Measurements from ENCODE around the gene ADAMTS7.

ADAMTS7 gene

GRCh38 chr15:78712797-78713515 lies 98.3 kb downstream of the ADAMTS7 start:
- no peak overlapping the region for H3K27ac ChIP-seq (ENCODE audit: low read length)
- H4K20me1 ChIP-seq (ENCODE audit: insufficient read depth, low read length) = no peaks in the 10 kb centered on the region
- H3K4me3 ChIP-seq (ENCODE audit: low read depth in 1 of 2, low read length in 2 of 2) = no peak overlapping the region
- ATAC-seq (ENCODE audit: insufficient read depth, low read depth) (no peak), DNase-seq (peak; percentile 21)
- H3K36me3 ChIP-seq (ENCODE audit: insufficient read depth, low read length) = no peaks in the 10 kb centered on the region
- no peak overlapping the region for H3K9ac ChIP-seq (ENCODE audit: low read depth, low read length)
- H3K4me1 ChIP-seq (ENCODE audit: insufficient read depth, low read length) = peaks cover 7% of the 10 kb centered on the region; the same call in 1 of the 2 replicates
- H3K9me3 ChIP-seq (ENCODE audit: insufficient read depth, low read length, severe bottlenecking) = peaks cover 2% of the 10 kb centered on the region
- TF ChIP-seq CTCF (IDR thresholded peaks at IDR 0.05; ENCODE audit: borderline replicate concordance, extremely low read depth, low read length, poor library complexity, severe bottlenecking) (no peak), EZH2 (IDR thresholded peaks at IDR 0.05; ENCODE audit: borderline replicate concordance, low read depth, low read length, severe bottlenecking) (no peak)
- no peaks in the 10 kb centered on the region for H3K27me3 ChIP-seq (ENCODE audit: insufficient read depth, low read length, poor library complexity)
- no peak overlapping the region for H3K4me2 ChIP-seq (ENCODE audit: insufficient read depth, low read length)
- H2AFZ ChIP-seq (ENCODE audit: low read depth, low read length) = no peak overlapping the region
- H3K79me2 ChIP-seq (ENCODE audit: insufficient read depth, low read length) = no peaks in the 10 kb centered on the region

GRCh38 chr15:78711638-78712037 lies 99.6 kb downstream of the ADAMTS7 start:
- Histone ChIP-seq H3K27ac (ENCODE audit: low read length) (no peak overlapping the region), H3K4me3 (ENCODE audit: low read depth in 1 of 2, low read length in 2 of 2) (no peak overlapping the region), H3K9ac (ENCODE audit: low read depth, low read length) (no peak overlapping the region), H3K27me3 (ENCODE audit: insufficient read depth, low read length, poor library complexity) (no peaks in the 10 kb centered on the region), H3K79me2 (ENCODE audit: insufficient read depth, low read length) (no peaks in the 10 kb centered on the region), H3K4me2 (ENCODE audit: insufficient read depth, low read length) (no peak overlapping the region), H3K9me3 (ENCODE audit: insufficient read depth, low read length, severe bottlenecking) (peaks cover 2% of the 10 kb centered on the region), H3K4me1 (ENCODE audit: insufficient read depth, low read length) (peaks cover 7% of the 10 kb centered on the region; the same call in 1 of the 2 replicates), H4K20me1 (ENCODE audit: insufficient read depth, low read length) (no peaks in the 10 kb centered on the region), H2AFZ (ENCODE audit: low read depth, low read length) (no peak overlapping the region), H3K36me3 (ENCODE audit: insufficient read depth, low read length) (no peaks in the 10 kb centered on the region)
- DNase-seq (no peak), ATAC-seq (ENCODE audit: insufficient read depth, low read depth) (no peak)
- TF ChIP-seq CTCF (IDR thresholded peaks at IDR 0.05; ENCODE audit: borderline replicate concordance, extremely low read depth, low read length, poor library complexity, severe bottlenecking) (no peak), EZH2 (IDR thresholded peaks at IDR 0.05; ENCODE audit: borderline replicate concordance, low read depth, low read length, severe bottlenecking) (no peak)

- H3K36me3 ChIP-seq (ENCODE audit: insufficient read depth, low read length) = no peaks in the 10 kb centered on the region
- H3K79me2 ChIP-seq (ENCODE audit: insufficient read depth, low read length) = no peaks in the 10 kb centered on the region
- ATAC-seq (ENCODE audit: insufficient read depth, low read depth) (peak; percentile 99), DNase-seq (peak; percentile 72)
- H3K27me3 ChIP-seq (ENCODE audit: insufficient read depth, low read length, poor library complexity) = no peaks in the 10 kb centered on the region
- peaks cover 7% of the 10 kb centered on the region; the same call in 1 of the 2 replicates for H3K4me1 ChIP-seq (ENCODE audit: insufficient read depth, low read length)
- no peaks in the 10 kb centered on the region for H4K20me1 ChIP-seq (ENCODE audit: insufficient read depth, low read length)
- peak overlapping the region; percentile 41 for H3K4me2 ChIP-seq (ENCODE audit: insufficient read depth, low read length)
- no peak overlapping the region for H3K27ac ChIP-seq (ENCODE audit: low read length)
- H3K4me3 ChIP-seq (ENCODE audit: low read depth in 1 of 2, low read length in 2 of 2) = no peak overlapping the region
- TF ChIP-seq CTCF (IDR thresholded peaks at IDR 0.05; ENCODE audit: borderline replicate concordance, extremely low read depth, low read length, poor library complexity, severe bottlenecking) (peak; percentile 84), EZH2 (IDR thresholded peaks at IDR 0.05; ENCODE audit: borderline replicate concordance, low read depth, low read length, severe bottlenecking) (no peak)
- no peak overlapping the region for H3K9ac ChIP-seq (ENCODE audit: low read depth, low read length)
- H3K9me3 ChIP-seq (ENCODE audit: insufficient read depth, low read length, severe bottlenecking) = peaks cover 2% of the 10 kb centered on the region
- H2AFZ ChIP-seq (ENCODE audit: low read depth, low read length) = no peak overlapping the region
Observed at GRCh38 chr15:78709263-78709882, 101.9 kb downstream of the ADAMTS7 start.
